Stimulated activated naive CD4-positive, alpha-beta T cell treated with Interleukin-2 at 50 U/mL for 16 hours (primary cell): ENCODE data around the gene ADGRB2.

Experiments
- DNase-seq: peaks from one replicate; lab custom pipeline; 2025; lab: John Stamatoyannopoulos, UW

ADGRB2 gene

DNA sequence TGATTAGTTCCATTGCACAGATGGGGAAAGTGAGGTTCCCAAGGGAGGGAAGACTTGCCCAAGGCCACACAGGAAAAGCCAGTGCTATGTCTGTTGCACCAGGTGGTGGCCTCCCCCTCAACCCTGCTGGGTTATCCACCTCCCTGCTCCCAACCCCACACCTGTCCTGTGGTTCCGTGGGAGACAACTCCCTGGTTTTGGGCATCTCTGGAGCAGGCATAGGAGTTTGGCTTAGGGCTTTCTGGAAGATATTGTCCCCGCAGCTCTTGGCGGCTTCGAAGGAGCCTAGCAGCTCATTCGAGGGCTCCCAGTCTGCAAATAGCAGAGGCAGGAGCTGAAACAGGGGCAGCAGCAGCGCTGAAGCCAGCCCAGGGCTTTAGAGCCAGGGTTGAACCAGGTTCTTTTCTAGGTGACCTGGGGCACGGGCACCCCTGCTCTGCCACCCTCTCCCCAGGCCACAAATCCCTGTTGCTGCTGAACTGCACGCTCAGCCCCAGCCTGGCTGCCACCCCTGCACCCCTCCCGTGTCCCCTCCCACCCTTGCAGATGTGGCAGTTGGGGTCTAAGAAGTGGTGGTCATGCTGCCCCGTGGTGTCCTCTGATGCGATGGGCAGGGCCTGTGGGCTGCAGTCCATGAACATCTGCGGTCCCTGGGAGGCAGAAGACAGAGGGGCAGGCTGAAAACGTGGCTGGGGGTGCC is 29.6 kb upstream of the ADGRB2 start:
- DNase-seq = no peak

DNA sequence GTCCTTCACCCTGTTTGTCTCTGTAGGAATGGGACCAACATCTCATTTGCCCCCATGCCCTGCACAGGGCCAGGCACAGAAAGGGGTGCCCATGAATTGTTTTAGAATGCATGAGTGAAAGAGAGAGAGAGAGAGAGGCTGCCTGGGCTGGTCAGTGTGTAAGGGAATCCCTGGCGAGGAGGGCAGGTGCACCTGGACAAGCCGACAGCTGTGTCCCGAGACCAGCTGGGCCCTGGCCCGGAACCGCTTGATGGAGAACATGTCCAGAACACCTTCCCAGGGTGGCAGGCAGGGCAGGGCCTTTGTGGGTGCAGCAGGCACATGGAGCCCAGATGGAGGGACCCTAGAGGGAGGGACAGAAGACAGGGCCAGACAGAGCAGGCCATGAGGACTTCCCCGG is 28.9 kb upstream of the ADGRB2 start:
- no peak for DNase-seq

DNA sequence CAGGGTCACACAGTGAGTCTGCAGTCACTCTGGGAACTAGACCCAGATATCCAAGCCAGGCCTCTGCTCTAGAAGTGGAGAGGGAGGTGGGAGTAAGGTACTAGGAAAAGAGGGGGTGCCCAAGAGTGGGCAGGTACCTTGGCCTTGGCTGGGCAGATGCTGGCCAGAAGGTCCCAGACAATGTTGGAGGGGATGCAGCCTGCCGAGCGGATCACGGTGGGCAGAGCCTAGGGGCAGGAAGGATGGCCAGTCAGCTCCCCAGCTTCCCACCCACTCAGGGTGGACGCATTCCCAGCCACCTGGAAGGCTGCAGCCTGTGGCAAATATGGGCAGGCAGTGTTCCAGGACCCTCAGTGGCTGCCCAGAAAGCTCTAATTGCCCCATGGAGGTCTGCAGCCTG is 28.4 kb upstream of the ADGRB2 start:
- DNase-seq = no peak

DNA sequence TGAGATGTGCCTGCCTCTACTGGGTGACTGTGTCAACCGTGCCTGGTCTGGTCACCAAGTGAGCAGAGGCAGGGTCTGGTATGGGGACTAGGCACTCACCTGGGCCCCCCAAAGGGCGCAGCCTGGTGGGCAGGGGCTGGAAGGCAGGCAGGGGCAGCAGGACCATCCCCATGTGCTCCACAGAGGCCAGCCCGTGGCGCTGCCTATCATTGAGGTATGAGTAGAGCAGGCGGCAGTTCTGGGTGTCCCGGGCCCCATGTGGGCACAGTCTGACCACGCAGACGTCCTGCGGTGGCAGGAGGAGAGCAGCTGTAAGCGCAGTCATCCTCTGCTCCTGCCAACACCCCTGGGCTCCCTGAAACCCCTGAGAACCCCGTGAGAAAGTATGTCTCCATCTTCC is 28.0 kb upstream of the ADGRB2 start:
- DNase-seq = no peak

DNA sequence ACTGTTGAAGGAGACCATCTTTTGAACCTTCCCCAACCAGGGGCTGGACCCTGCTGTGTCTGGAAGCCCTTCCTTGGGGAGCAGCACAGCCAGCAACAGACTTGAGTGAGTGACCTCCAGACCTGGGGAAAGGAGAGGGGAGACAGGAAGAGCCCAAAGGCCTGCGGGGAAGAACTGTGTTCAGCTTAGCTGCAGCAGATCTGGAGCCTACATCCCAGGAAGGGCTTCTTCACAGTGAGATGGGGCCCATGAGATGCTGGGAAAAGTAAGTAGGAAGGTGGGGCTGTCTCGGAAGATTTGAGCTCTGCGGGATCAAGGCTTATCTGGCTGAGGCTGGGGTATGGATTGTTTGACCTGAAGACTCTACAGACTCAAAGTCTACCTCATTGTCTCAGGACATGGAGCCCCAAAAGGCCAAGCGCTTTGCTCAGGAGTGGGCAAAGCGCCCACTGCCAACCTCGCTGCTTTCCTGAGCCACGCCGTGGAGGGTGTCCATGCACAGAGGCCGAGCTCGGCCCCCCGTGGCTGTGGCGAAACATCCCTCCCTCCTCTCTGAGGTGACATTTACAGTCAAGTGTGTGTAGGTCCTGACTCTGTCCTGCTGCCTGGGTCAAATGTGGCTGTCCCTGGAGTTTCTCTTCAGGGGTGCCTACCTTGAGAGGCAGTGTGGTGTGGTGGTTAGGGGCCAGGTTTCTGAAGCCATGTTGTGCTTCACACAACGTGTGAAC is 27.2 kb upstream of the ADGRB2 start:
- no peak for DNase-seq

DNA sequence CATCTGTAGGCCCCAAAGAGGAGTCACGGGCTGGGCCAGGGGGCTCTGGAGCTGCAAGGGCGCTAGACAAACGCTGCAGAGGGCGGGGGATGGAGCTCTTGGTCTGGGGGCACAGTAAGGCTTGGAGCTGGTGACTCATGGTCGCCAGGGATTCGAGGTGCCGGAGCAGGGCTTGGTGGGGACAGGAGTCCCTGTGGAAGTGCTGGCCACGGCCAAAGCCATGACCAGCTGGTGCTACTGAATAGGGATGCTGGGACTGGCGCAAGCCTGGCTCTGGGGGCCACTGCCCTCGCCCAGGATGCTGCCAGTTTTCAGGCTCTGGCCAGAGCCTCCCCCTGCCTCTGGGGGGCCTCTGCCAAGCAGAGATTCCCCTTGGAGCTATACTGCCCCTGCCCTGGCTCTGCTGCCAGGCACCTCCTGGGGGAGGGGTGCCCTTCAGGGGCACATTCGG is 26.5 kb upstream of the ADGRB2 start:
- no peak for DNase-seq

DNA sequence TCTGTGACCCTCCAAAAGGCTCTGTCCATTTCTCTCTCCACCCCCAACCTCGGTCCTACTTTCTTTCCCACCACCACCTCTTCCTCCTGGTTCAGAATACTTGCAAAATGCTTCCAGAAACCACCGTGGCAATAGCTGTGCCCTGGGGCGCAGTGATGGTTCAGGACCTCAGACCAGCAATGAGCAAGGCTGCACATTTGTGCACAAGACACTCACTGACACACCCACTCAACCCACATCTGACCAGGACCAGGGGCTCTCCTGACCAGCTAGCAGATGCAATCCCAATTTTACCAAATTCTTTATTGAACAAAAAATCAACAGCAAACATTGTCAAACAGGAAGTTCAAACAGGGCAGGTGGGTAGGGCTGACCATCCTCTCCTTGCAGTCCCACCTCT is 26.0 kb upstream of the ADGRB2 start:
- DNase-seq = no peak

DNA sequence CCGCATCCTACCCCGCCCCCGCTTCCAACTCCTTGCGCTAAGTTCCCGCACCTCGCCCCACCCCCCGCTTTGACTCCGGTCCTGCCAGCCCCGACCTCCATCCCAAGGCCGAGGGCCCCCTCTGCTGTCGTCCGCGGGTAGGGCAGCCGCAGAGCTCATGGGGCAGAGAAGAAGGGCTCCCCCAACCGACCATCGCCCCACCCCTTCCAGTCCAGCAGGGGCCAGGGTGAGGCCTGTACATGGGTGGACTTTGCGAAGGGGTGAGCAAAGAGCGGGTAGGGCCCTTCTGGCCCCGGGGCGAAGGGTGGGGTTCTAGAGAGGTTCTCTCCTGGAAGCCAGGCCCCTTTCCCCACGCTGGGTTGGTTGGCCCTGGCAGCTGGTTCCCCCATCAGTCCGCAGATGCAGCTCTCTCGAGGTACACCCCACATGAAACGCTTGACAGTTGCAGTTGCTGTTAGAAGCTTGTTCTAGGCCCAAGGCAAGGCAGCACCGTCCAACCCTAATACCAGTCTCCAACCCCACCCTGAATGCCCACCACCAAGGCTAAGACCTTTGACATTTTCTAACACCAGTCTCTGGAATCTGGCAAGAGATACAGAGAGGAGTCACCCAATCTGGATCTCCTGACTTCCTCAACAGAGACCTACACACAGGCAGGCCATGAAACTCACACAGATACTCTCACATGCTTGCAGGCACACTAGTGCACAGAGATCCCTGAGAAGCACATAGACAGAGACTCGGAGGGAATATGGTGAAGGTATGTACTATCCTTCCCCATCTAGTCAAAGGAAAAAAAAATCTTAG is 25.3 kb upstream of the ADGRB2 start:
- peak; percentile 95 for DNase-seq

DNA sequence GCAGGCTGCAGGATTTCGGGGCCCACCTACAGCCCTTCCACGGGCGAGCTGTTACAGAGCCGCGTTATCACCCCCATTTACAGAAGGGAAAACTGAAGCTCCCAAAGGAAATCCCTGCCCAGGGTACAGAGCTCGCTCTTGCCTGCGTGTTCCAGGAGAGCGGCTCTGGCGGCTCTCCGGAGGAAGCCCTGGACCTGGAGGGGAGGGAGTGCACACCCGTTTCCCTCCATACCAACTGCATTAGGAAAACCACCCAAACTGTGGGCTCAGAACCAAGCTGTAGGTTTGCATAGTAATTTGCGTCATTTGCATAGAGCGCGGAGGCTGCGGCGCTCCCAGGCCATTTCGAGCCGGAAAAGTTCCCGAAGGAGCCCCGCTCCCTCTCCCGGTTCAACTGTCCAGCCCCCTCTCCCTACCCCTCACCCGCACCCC is 24.7 kb upstream of the ADGRB2 start:
- DNase-seq = no peak

DNA sequence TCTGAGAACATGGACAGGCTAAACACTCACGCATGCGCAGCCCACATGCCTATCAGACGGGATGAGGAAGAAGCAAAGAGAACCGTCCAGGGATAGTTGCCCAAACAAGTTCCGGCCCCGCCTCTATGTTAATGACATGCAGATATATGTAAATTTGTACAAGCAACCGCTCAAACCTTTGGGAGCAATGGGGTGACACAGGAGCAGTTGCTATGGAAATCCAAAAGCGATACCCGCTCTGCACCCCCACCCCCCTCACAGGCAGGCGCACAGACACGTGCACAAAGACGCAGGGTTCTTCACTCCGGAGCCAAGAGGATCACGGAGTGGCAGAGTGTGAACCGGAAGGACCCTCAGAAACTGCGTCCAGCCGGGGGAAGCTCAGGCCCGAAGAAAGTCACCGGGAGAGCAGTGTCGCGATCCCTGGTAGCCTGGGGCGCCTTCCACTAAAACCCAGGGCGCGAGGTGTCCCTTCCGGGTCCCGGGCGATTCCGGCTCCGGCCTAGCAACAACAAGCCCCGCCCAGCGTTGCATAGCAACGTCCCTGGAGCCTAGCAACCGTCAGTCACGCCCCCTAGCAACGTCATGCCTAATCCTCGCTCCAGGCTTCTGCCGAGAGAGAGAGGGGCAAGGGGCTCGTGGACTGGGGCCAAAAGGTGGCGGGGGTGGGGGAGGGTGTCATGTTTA is 24.1 kb upstream of the ADGRB2 start:
- DNase-seq = peak; percentile 84

DNA sequence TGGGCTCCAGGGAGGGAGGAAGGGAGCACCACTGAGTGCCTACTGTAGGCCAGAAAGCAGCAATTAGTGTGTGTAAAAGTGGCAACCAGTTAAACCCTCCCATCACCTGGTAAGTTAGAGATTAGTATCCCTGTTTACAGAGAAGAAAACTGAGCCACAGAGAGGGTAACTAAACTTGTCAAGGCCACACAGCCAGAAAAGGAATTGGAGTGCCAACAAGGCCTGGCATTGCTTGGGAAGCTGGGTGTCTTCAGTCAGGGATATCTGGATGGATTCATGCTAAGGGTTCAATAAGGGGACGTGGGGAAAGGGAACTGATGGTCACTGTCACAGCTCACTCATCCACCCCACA is 23.6 kb upstream of the ADGRB2 start:
- DNase-seq = no peak

DNA sequence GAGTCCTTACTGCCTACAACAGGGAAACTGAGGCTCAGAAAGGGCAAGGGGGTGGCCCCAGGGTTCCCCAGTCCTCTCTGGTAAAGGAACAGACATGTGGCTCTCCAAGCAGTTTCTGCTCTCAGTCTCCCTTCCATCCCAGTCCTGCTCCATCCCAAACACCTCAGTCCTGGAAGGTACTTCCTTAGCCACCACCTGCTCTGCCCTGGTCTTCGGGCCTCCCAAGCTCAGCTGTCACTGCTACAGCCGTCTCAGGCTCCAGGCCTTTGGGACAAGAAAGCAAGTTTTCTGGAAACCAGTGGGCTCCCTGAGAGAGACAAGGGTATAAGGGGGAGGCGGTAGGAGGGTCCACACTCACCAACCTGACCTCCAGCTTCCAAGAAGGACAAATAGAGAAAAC is 23.1 kb upstream of the ADGRB2 start:
- DNase-seq = no peak

DNA sequence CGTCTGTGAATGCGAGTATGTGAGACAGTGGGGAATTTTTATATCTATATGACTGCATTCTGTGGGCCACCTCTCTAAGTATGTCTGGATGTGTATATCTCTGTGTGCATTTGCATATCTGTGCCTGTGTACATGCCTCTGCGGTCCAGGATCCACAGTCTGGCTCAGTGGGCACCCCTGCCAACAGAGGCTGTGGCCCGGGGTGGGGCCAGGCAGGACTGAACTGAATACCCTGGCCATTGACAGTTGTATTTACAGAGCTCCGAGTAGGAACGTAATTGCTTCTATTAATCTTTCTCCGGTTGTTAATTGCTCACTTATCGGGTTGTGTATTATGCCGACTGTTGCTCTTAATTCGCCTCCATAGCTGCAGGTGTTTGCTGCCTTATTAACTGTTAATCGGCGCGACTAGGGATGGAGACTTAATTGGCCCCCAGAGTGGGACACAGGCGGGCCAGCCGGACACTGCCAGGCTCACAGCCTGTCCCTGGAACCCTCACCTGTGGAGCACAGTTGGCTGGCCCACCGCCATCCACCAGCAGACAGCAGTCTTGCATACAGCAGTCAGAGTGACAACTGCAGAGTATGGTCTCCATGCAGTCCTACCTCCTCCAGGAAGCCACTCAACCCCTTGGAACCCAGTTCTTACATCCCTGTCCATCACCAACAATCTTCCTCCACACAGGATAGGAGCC is 22.4 kb upstream of the ADGRB2 start:
- DNase-seq = no peak

DNA sequence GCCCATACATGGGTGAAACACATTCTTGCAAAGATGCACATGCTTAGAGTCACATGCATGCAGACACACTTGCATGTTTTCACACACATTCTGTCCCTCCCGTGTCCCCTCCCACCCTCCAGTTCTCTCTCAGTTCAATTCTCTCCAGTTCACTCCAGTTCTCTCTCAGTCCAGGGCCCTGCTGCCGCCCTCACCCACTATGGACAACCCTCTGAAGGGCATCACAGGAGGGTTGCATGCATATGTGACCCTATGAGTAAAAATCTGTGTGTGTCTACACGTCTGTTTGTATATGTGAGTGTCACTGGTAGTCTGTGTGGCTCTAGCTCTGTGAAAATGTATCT is 21.8 kb upstream of the ADGRB2 start:
- DNase-seq = no peak

DNA sequence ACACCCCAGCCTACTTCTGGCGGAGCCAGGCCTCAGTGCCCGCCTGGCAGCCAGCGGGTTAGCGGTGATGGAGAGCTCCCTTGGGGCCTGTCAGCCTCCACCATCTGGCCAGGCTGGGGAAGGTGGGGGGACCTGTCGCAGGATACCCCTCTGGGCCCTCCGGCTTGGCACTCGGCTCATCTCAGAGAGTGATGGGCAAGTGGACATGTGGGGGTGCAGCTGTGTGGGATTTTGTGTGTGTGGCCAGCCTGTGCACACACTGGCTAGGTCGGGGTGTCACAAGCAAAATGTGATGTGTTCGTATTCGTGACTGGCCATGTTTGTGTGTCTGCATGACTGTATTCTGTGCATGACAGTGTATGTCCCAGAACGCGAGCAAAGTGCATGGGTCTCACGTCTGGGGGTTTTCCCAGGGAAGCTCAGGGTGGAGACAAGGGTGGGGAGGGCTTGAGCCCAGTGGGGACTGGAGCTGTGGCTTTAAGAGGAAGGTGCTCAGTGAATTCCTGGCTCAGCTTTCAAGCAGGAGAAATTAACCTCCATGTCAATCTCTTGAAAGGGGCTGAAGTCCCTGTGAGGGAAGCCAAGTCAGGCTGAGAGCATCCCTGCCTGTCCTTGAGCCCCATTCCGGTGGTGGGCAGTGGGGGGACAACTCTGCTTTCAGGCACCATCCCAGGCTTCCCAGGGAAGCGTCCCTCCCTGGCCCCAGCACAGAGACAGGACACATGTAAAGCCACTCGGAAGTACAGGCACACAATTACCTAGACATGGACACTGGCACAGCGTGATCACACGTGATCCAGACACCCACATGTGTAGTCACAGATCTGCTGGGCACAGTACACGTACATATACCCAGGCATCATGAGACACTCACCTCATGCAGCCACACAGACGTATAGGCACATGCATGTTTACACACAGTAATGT is 21.1 kb upstream of the ADGRB2 start:
- DNase-seq = no peak

DNA sequence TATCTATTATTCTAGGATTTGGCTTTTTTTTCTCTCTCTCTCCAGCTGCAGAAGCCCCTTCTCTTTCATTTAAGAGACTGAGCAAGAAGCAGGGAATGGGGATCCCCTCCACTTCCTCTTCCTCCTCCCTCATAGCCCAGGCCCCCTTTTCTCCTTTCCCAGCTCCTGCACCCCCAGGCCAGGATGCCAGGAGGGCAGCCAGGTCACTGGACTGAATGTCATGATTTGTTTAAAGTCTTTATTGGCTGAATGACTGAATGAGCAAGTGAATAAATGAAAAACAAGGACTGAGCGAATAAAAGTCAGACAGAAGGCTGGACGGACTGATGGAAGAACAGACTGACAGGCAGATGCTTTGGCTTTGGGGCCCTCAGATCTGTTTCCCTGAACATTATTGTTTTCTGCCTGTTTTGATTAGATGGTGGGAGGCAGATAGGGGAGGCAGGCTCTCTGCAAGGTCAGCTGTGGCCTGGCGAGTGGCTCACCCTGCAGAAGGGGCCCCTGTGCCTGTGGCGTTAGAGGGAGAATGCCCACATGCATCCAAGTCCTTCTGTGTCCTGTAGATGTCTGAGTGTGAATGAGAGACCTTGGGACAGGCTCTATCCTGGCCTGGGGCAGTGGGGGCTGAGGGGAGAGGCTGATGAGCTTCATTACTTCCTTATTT is 20.3 kb upstream of the ADGRB2 start:
- DNase-seq = no peak

DNA sequence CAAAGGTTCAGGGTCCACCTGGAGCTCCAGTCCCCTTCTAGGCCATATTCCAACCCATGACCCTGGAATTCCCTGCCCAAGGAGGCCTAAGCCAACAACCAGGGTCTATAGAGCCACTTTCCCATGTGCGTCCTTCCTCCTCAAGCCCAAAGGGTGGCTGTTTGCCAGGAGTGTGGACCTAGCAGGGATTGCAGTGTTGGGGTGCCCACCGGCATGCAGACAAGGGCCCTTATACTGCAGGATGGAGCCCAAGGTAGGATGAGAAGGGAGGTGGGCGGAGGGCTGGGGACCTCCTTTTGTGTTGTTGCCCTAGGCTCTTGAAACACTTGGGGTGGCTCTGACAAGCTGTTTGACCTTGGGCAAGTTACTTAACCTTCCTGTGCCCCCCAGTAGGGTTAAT is 19.7 kb upstream of the ADGRB2 start:
- no peak for DNase-seq

DNA sequence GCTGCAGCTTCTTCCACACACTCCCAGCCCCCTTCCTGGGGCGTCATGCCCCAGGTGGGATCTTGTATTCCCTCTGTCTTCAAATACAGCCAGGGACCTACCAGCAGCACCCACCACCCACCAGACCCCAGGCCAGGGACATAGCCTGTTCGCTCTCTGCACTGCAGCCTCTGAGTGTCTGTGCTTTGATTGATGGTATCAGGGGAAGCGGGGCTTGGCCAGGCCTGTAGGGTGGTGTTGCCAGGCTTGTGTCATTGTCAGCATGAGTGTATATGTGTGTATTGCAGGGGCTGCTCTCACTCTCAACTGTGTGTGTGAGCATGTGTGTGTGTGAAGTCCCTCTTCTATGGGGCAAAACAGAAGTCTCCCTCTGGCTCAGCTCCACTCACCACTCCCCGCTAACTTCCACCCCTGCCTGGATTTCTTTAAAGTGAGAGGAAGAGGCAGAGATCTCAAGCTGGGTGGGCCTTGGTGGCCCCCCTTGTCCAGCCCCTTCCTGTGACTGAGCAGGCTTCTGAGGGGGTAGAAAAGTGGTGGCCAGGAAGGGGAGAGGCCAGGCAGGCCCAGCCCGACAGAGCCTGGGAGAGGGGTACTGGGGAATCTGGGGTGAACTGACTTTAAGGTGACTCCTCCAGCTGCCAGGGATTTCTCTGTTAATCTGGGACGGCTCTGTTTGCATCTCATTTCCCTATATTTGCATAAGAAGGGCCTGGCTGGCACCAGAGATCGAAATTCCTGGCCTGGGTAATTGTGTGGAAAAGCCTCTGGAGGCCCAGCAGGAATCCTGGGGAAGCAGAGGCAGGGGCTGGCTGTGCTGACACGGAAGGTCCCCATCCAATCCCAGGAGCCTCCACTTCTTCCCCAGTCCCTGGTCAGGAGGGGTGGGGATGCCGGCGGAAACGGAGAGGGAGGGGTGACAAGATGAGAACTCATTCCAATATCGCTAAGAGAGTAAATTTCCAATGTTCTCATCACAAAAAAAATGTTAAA is 18.6 kb upstream of the ADGRB2 start:
- no peak for DNase-seq

DNA sequence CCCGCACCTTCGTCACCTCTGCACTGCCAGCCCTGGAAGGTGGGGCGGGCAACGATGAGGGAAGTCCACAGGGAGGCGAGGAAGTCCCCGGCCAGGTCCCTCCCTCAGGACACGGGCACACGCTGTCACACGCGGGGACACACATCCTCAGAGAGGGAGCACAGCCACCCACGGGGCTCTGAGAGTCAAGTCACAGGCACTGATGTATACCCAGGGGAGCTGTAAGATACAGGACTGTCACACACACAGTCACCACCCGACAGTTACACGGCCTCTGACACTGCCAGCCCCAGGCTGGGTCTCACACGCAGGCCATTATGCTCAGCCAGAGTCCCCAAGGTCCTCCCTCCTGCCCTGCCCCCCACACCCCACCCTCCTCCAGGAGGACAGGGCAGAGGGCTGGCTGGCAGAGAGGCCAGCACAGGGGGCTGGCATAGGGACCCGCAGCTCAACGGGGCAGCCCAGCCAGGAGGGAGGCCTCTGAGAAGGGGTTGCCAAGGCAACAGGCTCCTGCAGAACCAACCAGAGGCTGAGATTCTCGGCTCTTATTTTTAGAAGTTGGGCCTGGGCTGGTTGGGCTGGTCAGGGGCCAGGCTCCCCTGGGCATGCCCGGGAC is 17.7 kb upstream of the ADGRB2 start:
- DNase-seq = no peak
